Measurements from ENCODE around the gene CELF5. TPM values are rescaled to one million over a fixed set of nuclear protein-coding genes. Genes with fewer than 3 reads are reported as not detected.

Gene CELF5
- total and polyA plus RNA-seq, 2 donors (not counting 1 experiment from before 2014, with no cell fraction given): 0.15 TPM; not detected in 1

GRCh38 chr19:3343619-3344502 lies 119.4 kb downstream of the CELF5 start:
- Histone ChIP-seq H3K4me2 (replicated peaks; ENCODE audit: low read depth, low read length, poor library complexity, severe bottlenecking) (peak overlapping the region; percentile 18), H2AFZ (ENCODE audit: insufficient read depth, low read depth, low read length, poor library complexity, severe bottlenecking) (no peak overlapping the region), H3K9me3 (ENCODE audit: control extremely low read depth in 1 of 3, control insufficient read depth in 2 of 3, insufficient read depth in 1 of 3, low read length in 2 of 3) (peaks cover 0 to 5% (median 0%) of the 10 kb centered on the region in 3 donors), H3K4me1 (ENCODE audit: control insufficient read depth in 2 of 2, insufficient read depth in 2 of 2, low read length in 2 of 2) (peaks cover under 1 to 1% of the 10 kb centered on the region in 2 donors), H3K4me3 (ENCODE audit: control extremely low read depth in 1 of 5, extremely low read depth in 1 of 5, insufficient read depth in 1 of 5, low read depth in 2 of 5, low read length in 4 of 5) (no peak overlapping the region), H3K36me3 (replicated peaks in 1 of 2; ENCODE audit: control extremely low read depth in 1 of 2, control insufficient read depth in 1 of 2, extremely low read depth in 1 of 2, insufficient read depth in 2 of 2, low read length in 1 of 2) (no peaks in the 10 kb centered on the region), H3K9ac (ENCODE audit: low read length) (no peak overlapping the region), H3K27ac (ENCODE audit: low read length in 2 of 2) (no peak overlapping the region), H3K27me3 (replicated peaks in 1 of 4; ENCODE audit: control extremely low read depth in 1 of 4, control insufficient read depth in 3 of 4, insufficient read depth in 4 of 4, low read length in 3 of 4) (peaks cover 0 to 4% (median 0%) of the 10 kb centered on the region in 4 experiments), H4K20me1 (ENCODE audit: control insufficient read depth, insufficient read depth, low read length, poor library complexity, severe bottlenecking) (no peaks in the 10 kb centered on the region), H3K79me2 (ENCODE audit: control insufficient read depth, insufficient read depth, low read length) (no peaks in the 10 kb centered on the region)
- Mint-ChIP-seq H3K27me3 (no peaks in the 10 kb centered on the region), H3K27ac (no peak overlapping the region), H3K4me3 (no peak overlapping the region), H3K9me3 (ENCODE audit: insufficient read depth) (no peaks in the 10 kb centered on the region), H3K4me1 (peaks cover 2% of the 10 kb centered on the region)
- 44% methylated on average over 22 of the region's 26 CpGs for WGBS (ENCODE audit: insufficient coverage)
- ATAC-seq (ENCODE audit: low read depth): peak; percentile 57
- TF ChIP-seq CTCF (IDR thresholded peaks at IDR 0.05) (peak; percentile 26), EZH2 (IDR thresholded peaks at IDR 0.05; ENCODE audit: borderline replicate concordance, insufficient read depth, low read depth, low read length, poor library complexity, severe bottlenecking) (no peak)
- ChIA-PET CTCF (interaction anchor here (0.6 to 1.6 kb wide), 5 partner anchors 85 to 141 kb away, joined by 3 to 15 read pairs (median 4); no protein-coding TSS in a partner anchor), POLR2A (interaction anchor here (0.5 kb wide), 1 partner anchor 108 kb away, joined by 11 read pairs; no protein-coding TSS in a partner anchor)
- intact Hi-C loops (cut with micrococcal nuclease): loop anchor here (1.0 kb wide), 1 partner anchor 85 kb away; no protein-coding TSS in a partner anchor
- peak; percentile 48 for DNase-seq

All from B cell (primary cell).